CD4-positive, alpha-beta T cell (primary cell): ENCODE data around the gene KIAA0753. TPM values are rescaled to one million over a fixed set of nuclear protein-coding genes. Genes with fewer than 3 reads are reported as not detected.

ENCODE experiments used
- ATAC-seq: fragments of 200-7000 bp; cut with Tn5 transposase; one replicate; pipeline ENCODE4 v1.10.0; 2022; ENCODE audit warnings: mild to moderate bottlenecking; ENCODE audit not compliant: poor library complexity
- CTCF ChIA-PET: fragments of 350-600 bp; sonication (Branson Sonifier 250); formaldehyde crosslinking; loops from one replicate; lab custom pipeline; 2021; ENCODE audit warnings: antibody characterized with exemption, inconsistent platforms; lab: Charles Lee
- POLR2A ChIA-PET: fragments of 350-600 bp; sonication (Branson Sonifier 250); formaldehyde crosslinking; loops from one replicate; lab custom pipeline; 2021; ENCODE audit warnings: antibody characterized with exemption, inconsistent platforms; lab: Charles Lee
- DNase-seq, 14 experiments: peaks; one replicate each; pipeline ENCODE4 v3.0.0-alpha.2; 2013 to 2020; ENCODE audit warnings: mixed read lengths in 2 of 14
- H3K27ac ChIP-seq, 2 donors: one replicate each; pipeline versions ENCODE4 v1.5.1 to v1.7.0; 2013; ENCODE audit warnings: low read length in 2 of 2, low read depth in 1 of 2, mild to moderate bottlenecking in 1 of 2
- H3K27me3 ChIP-seq, 2 experiments: 1 replicate in 1 of 2; 2 replicates in 1 of 2; pipeline versions ENCODE4 v1.6.1 to v1.7.0; 2013; ENCODE audit warnings: low read length in 2 of 2, control low read depth in 1 of 2, mild to moderate bottlenecking in 1 of 2, moderate library complexity in 1 of 2; ENCODE audit not compliant: insufficient read depth in 2 of 2, control insufficient read depth in 1 of 2
- H3K36me3 ChIP-seq: one replicate; pipeline ENCODE4 v1.6.1; 2013; ENCODE audit warnings: low read length, control low read depth; ENCODE audit not compliant: insufficient read depth
- H3K4me1 ChIP-seq: one replicate; pipeline ENCODE4 v1.6.1; 2013; ENCODE audit warnings: low read length, control low read depth; ENCODE audit not compliant: insufficient read depth
- H3K4me3 ChIP-seq: one replicate; pipeline ENCODE4 v1.5.1; 2013; ENCODE audit warnings: mild to moderate bottlenecking, low read length, moderate library complexity
- H3K9me3 ChIP-seq, 2 experiments: 1 replicate in 1 of 2; 2 replicates in 1 of 2; pipeline versions ENCODE4 v1.6.1 to v1.7.0; 2013; ENCODE audit warnings: low read length in 2 of 2, mild to moderate bottlenecking in 2 of 2, control low read depth in 1 of 2, moderate library complexity in 1 of 2; ENCODE audit not compliant: control insufficient read depth in 1 of 2, insufficient read depth in 1 of 2
- H3K27ac Mint-ChIP-seq: one replicate; pipeline ENCODE4 v1.8.0; 2020; ENCODE audit warnings: mixed read lengths
- H3K27me3 Mint-ChIP-seq: one replicate; pipeline ENCODE4 v1.8.0; 2021; ENCODE audit warnings: mixed read lengths
- H3K36me3 Mint-ChIP-seq: one replicate; pipeline ENCODE4 v1.8.0; 2021; ENCODE audit warnings: low read depth, mixed read lengths
- H3K4me1 Mint-ChIP-seq: one replicate; pipeline ENCODE4 v1.8.0; 2021; ENCODE audit warnings: low read depth, mixed read lengths
- H3K4me3 Mint-ChIP-seq: one replicate; pipeline ENCODE4 v1.8.0; 2020; ENCODE audit warnings: mild to moderate bottlenecking, mixed read lengths
- H3K9me3 Mint-ChIP-seq: one replicate; pipeline ENCODE4 v1.8.0; 2020; ENCODE audit warnings: mixed read lengths
- CTCF ChIP-seq: fragments of 200-600 bp; IDR thresholded peaks from one replicate; pipeline ENCODE4 v1.8.0; 2022; ENCODE audit warnings: antibody characterized with exemption, mild to moderate bottlenecking
- intact Hi-C, 2 experiments: fragments of 100-400 bp; cut with DNase I in 1 of 2; cut with micrococcal nuclease in 1 of 2; formaldehyde crosslinking; loops; one replicate each; pipeline versions ENCODE4 v1.15.1 to v1.9.0; 2023 to 2025; cut with DNase I, micrococcal nuclease
- total RNA-seq, 174 experiments: library from RNA in 2 of 174; stranded (reverse) in 2 of 174; gene quantifications; one replicate each; pipeline ENCODE4 v1.2.3 and lab custom pipeline; 2021 to 2026

KIAA0753 gene
- total RNA-seq, 2 experiments from 2014 or later = 8.9 to 11.7 TPM

GRCh38 chr17:6610011-6610410 is 30.5 kb downstream of the KIAA0753 start:
- Histone ChIP-seq H3K27ac (no peak overlapping the region), H3K9me3 (no peaks in the 10 kb centered on the region), H3K4me3 (no peak overlapping the region), H3K36me3 (peaks cover 54% of the 10 kb centered on the region), H3K4me1 (no peaks in the 10 kb centered on the region), H3K27me3 (no peaks in the 10 kb centered on the region)
- no peak for ATAC-seq
- Mint-ChIP-seq H3K4me3 (no peak overlapping the region), H3K9me3 (no peaks in the 10 kb centered on the region), H3K27me3 (no peaks in the 10 kb centered on the region), H3K4me1 (no peaks in the 10 kb centered on the region), H3K36me3 (peaks cover 80% of the 10 kb centered on the region), H3K27ac (no peak overlapping the region)
- CTCF ChIA-PET = no interaction called here
- intact Hi-C loops = no loop called here
- no peak for DNase-seq
- POLR2A ChIA-PET = no interaction called here
- TF ChIP-seq CTCF = no peak

- POLR2A ChIA-PET = no interaction called here
These were observed 32.2 kb downstream of the KIAA0753 start for GRCh38 chr17:6608321-6608720.

GRCh38 chr17:6605142-6605541 is 35.4 kb downstream of the KIAA0753 start:
- CTCF ChIA-PET = no interaction called here
- no peaks in the 10 kb centered on the region for H3K9me3 Mint-ChIP-seq
- no peaks in the 10 kb centered on the region for H3K4me1 Mint-ChIP-seq
- no peak overlapping the region for H3K27ac Mint-ChIP-seq
- H3K4me3 Mint-ChIP-seq = no peak overlapping the region
- H3K27me3 Mint-ChIP-seq = no peaks in the 10 kb centered on the region
- ATAC-seq = no peak
- peaks cover 95% of the 10 kb centered on the region for H3K36me3 Mint-ChIP-seq
- DNase-seq = no peak
- no peak for TF ChIP-seq CTCF
- H3K4me3 ChIP-seq = no peak overlapping the region
- no peak overlapping the region for H3K27ac ChIP-seq
- peaks cover 78% of the 10 kb centered on the region for H3K36me3 ChIP-seq
- no peaks in the 10 kb centered on the region for H3K9me3 ChIP-seq
- POLR2A ChIA-PET = no interaction called here
- intact Hi-C loops = no loop called here
- no peaks in the 10 kb centered on the region for H3K4me1 ChIP-seq
- no peaks in the 10 kb centered on the region for H3K27me3 ChIP-seq

More at GRCh38 chr17:6608321-6608720, 32.2 kb downstream of the KIAA0753 start:
- TF ChIP-seq CTCF = no peak
- DNase-seq = no peak
- no peaks in the 10 kb centered on the region for H3K4me1 ChIP-seq
- peaks cover 59% of the 10 kb centered on the region for H3K36me3 ChIP-seq
- no peak overlapping the region for H3K27ac ChIP-seq
- Mint-ChIP-seq H3K9me3 (no peaks in the 10 kb centered on the region), H3K4me1 (no peaks in the 10 kb centered on the region), H3K27me3 (no peaks in the 10 kb centered on the region), H3K4me3 (no peak overlapping the region), H3K27ac (no peak overlapping the region), H3K36me3 (peaks cover 83% of the 10 kb centered on the region)
- no peaks in the 10 kb centered on the region for H3K9me3 ChIP-seq
- H3K4me3 ChIP-seq = no peak overlapping the region
- intact Hi-C loops = no loop called here
- no peaks in the 10 kb centered on the region for H3K27me3 ChIP-seq
- CTCF ChIA-PET = no interaction called here
- no peak for ATAC-seq
